Mucosa of gallbladder (tissue), 1 donor: Measurements from ENCODE around the gene ZNF266. TPM values are rescaled to one million over a fixed set of nuclear protein-coding genes. Genes with fewer than 3 reads are reported as not detected.

Source experiments
- total RNA-seq: library from RNA; stranded (reverse); gene quantifications from one replicate; pipeline ENCODE4 v1.2.1, GENCODE V29; 2021
- donor health status: DM: no; HTN: no; CAD: no.

Gene ZNF266
- total RNA-seq, 1 donor from 2014 or later: 23.0 TPM

Other genes with a start within 250 kb of the ZNF266 start
- gene OR7D4, start 216.0 kb downstream of the ZNF266 start, total RNA-seq: not detected
- gene OR7E24, start 184.6 kb downstream of the ZNF266 start, total RNA-seq: not detected
- gene ZNF699, start 125.7 kb downstream of the ZNF266 start, total RNA-seq: 6.3 TPM
- 19.9 TPM for gene ZNF559, start 111.4 kb downstream of the ZNF266 start, total RNA-seq
- 3.4 TPM for gene ZNF177, start 72.6 kb downstream of the ZNF266 start, total RNA-seq
- not detected for gene ZNF560, start 63.0 kb upstream of the ZNF266 start, total RNA-seq
- 24.7 TPM for gene ZNF426, start 103.1 kb upstream of the ZNF266 start, total RNA-seq
- 24.3 TPM for gene ZNF121, start 148.9 kb upstream of the ZNF266 start, total RNA-seq
- gene ZNF561, start 185.7 kb upstream of the ZNF266 start, total RNA-seq: 54.2 TPM
- 34.5 TPM for gene ZNF562, start 239.5 kb upstream of the ZNF266 start, total RNA-seq